HK-2 (cell line): ENCODE data around the gene NEDD4L.
"Not testable (repeated sequence)": the region's sequence is repeated elsewhere in the genome, so short reads cannot be mapped to it uniquely, and the experiment has no call there.

ENCODE experiments used
- DNase-seq: peaks from one replicate; pipeline ENCODE4 v3.0.0-alpha.2; 2018; ENCODE audit not compliant: unreplicated experiment

NEDD4L gene

DNA sequence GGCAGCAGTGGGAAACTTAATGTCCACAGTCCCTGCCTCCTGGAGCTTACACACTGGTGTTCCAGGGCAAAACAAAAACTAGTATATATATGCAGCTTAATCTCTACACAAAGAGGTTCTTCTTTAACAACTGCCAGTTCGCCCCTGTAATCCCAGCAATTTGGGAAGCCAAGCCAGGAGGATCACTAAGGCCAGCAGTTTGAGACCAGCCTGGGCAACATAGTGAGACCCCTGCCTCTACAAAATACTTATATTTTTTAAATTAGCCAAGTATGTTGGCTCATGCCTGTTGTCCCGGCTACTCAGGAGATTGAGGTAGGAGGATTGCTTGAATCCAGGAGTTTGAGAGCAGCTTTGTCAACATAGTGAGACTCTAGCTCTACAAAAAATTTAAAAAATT, 17.2 kb upstream of the NEDD4L start:
- DNase-seq = no peak

DNA sequence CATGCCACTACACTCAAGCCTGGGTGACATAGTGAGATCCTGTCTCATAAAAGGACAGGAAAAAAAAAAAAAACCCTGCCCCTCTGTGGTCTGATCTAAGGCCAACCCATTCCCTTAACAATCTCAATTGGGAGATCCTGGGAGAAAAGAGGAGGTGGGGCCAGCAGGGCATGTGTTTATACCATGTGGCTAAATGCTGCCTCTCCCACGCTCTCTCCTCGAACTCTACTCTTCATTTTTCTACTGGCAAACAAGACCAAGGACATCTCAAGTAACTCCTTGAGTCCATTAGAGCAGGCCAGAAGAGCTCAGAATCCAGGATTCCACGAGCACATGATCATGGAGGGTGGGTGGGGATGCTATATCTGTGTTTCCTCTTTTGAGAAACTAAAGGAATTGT, 16.7 kb upstream of the NEDD4L start:
- DNase-seq = no peak

DNA sequence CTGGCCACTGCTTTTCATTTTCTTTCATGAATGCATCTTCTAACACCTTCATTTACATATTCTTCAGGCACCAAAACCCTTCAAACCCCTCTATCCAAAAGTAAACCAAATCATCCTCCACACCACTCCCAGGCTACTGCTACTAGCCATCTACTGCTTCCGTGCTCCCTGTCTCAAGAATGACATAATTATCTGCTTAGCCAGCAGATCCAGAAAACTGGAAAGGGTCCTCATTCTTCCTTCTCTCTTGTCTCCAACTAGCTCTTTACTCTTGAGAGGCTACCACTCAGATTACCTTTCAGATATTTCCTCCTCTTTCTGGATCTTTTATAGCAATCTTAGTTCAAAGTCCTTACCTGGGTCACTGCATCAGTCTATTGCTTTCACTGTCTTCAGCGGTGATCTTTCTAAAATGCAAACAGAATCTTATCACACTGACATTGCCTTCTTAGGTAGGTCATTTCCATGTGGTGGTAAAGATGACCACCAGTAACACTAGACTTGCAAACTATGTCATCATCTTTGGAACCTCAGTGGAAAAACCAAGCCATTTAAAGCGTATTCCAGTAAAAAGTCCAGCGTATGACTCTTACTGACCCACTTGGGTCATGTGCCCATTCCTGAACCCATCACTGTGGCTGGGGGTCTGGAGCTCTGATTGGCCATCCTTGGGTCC, 15.8 kb upstream of the NEDD4L start:
- no peak for DNase-seq

DNA sequence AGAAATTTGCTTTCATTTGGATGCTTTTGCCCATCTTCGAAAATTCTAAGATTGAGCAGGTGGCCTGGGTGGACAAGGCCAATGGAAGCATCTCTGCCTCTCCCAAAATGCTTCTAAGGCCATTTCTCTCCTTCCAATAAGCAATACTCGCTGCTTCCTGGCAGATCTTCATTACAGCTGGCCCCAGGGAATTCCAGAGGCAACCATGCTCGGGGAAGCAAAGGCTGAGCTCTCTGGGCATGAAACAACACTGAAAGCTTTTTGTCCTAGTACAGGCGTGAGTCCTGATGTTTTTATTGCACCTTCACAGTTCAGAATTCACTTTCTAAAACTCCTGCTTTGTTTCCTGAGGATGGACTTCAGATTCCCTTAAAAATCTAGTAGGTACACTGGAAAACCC, 11.8 kb upstream of the NEDD4L start:
- no peak for DNase-seq

DNA sequence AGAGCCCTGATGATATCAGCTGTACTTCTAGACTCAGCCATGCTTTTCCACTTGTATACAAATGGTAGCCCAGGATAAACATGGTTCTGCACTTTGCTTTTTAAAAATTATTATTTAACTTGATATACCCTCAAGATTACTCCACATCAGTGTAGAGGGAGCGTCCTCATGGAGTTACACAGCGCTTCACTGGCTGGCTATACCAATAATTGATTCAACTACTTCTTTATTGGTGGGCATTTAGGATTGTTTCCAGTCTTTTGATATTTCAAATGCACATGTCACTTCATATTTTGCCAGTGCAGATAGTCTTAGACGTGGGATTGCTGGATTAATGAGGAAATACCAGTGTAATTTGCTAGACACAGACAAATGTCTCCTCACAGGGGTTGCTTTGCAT, 10.8 kb upstream of the NEDD4L start:
- no peak for DNase-seq

DNA sequence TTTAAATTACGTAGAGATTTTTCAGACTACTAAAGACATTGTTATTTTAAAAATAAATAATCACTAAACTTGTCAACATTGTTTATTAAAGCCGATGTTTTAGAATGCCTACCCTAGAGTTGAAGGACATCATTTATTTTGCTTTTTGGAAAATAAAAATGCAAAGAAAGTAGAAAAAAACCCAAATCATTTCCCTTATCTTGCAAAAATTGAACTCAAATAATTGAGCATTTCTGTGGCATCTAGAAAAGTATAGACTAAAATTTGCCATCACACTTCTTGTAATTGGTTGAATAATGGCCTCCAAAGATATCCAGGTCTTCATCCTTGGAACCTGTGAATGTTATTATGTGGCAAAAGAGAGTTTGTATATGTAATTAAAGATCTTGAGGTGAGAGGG, 9.7 kb upstream of the NEDD4L start:
- no peak for DNase-seq

DNA sequence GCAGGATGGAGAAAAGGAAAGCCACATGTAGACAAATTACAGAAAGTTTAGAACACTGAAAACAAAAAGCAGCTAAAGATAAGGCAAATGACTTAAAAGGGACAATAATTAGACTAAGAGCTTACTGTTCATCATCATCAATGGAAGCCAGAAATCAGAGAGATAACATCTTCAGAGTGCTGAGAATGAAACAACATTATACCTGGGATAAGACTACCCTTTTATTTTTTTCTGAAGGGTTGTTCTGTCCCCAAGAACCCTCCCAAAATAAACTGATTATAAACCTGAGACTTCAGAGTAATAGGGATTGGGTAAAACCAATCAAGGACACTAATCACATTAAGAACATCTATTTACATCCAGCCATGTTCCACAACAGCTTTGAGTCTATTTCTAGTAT, 6.9 kb upstream of the NEDD4L start:
- DNase-seq = no peak

DNA sequence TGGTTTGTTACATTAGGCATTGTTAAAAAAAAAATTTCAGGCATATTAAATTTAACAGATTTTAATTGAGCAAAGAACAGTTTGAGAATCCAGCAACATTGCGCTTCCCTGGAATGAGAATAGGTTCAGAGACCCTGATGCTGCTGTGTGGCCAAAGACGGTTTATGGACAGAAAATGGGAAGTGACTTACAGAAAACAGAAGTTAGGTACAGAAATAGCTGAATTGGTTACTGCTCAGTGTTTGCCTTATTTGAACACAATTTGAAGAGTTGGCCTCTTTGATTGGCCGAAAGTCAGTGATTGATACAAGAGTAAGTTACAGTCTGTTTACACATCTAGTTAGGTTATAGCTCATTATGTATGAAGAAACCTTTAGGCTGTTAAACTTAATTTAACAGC, 6.0 kb upstream of the NEDD4L start:
- no peak for DNase-seq

DNA sequence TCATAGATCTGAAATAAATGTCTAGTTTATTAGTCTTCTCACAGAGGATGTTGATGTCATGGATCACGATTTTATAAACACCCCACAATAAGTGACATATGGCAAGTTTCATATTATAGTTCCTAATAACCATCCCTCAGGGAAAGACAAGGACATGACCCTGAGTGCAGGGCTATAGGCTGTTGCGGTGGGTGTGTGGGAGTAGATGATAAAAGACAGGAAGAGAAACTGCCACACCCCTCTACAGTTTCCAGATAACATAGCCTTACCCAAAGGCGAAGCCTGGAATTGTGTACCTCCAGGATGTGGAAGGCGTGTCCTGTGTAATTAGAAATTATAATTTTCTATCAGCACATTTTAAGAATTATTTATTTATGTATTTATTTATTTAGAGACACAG, 2.4 kb upstream of the NEDD4L start:
- DNase-seq = no peak

DNA sequence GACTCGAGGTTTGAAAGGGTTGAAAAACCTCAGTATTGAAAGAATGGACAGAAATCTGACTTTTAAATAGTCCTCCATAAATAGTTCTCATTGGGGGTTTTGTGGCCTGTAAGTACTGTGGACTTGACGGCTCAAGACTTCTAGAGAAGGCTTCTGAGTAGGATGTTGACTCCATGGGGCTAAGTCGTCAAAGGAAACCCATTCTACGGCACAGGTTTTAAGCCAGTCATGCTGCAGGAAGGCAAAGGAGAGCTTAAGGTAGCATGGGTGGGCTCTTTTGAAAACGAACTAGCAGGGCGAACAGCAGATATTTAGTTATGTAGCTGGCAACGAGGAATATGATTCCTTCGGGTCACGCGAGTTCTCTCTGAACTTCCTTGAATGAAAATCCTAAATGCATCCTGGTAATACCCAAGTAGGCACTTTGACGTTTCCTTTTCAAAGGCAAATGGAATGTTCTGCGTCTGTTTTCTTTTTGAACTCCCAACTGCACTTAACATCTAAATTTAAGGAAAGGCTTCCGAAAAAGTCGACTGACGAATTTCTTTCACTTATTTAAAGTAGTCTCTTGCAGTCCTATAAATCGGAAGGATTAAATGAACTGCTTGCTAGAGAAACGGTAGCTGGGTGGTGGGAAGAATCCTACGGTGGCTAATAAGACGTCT, 1.1 kb upstream of the NEDD4L start:
- no peak for DNase-seq

DNA sequence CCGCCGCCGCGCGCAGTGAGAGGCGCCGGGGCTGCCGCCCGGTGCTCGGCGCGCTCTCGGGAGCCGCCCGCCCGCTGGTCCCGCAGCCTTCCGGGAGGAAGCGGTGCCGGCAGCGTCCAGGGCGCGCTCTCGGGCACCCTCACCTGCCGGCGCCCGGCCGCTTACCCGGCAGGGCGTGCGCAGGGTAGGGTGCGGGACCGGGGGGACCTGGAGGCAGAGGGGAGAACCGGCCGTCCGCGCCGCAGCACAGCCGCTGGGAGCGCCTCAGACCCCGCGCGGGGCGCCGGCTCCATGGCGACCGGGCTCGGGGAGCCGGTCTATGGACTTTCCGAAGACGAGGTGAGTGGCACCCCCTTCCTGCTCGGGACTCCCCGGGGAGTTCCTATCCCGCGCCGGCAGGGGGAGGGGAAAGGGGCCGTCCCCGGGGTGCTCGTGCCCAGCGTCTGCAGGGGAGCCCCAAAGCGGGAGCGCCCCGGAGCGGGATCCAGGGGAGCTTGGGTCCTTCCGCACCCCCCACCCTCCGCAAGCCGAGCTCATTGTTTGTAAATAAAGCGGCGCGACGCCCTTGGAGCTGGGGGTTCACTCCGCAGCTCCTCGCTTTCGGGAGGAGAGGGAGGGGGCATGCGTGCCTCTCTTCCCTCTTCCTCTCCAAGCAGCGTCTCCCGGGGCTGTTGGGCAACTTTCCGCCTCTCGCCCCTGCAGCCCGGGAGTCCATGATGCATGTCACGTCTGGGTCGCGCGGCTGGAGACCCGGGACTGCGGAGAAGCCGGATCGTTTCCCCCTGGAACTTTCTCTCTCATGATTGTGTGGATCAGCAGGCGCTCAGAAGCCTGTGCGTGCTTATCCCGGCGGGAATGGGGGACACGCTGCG, 580 bp downstream of the NEDD4L start:
- DNase-seq = peak; percentile 32

DNA sequence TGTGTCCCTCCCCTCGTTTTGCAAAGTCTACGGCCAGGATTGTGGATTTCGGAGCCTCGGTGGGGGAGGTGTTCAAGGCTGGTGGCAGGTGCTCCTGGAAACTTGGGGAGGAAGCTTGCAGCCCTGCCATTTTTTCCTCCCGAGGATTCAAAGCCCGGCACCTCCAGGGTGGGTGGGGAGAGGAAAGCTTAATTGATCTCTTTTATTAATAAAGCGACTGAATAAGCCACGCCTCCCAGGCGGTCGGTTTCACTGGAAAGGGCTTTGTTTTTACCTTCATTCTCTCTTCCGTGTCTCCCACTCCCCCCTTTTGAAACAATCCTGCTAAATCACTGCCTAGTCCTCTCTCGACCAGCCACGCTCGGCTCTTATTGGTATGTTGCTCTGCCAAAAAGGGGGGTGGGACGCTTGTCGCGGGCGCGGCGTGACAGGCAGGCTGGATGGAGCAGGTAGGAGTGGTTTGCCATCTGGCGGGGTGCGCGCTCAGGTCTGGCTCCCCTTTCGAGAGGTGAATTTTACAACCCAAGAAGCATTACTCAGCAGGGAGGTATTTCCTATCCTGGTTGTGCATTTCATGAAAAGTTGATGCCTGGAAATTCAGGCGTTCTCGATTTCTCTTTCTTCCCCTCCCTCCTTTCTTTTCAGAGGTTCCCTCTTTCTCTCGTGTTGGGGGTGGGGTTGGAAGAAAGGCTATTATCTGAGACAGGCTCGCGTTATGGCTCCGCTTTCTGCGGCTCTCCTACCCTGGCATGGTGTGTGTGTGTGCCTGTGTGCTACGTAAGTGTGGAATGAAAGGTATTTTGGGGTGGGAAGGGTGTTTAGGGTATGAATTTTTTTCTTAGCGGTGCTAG, 1.4 kb downstream of the NEDD4L start:
- DNase-seq = peak; percentile 49

DNA sequence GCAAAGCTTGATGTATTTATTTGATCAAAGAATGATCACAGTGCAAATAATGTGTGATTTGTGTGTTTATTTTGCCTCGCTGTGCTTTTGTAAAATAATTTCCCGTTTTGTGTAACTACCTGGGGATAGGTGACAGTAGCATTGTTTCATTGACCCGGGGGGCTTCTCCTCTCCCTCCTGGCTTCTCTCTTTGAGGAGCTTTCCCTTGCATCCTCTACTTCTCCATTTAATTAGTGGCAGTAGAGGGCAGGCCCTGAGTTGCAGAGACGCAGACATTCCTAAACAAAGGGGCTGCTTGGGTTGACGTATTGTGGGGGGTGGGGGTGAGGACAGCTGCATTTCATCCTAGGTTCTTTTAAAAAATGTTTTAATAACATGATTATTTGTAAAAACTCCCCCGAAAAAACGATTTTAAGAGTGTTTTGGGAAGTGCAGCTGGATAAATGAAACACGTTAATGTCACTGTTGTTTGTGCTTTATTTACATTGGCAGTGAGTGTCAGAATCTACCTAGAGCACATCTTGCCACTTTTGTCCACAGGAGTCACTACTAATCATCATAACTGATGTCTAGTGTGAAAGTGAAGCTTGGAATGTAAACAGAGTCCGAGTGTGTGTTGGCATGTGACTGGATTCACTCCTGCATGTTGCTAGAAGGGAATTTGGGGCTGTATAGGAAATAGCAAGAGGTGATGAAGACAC, 2.2 kb downstream of the NEDD4L start:
- no peak for DNase-seq

DNA sequence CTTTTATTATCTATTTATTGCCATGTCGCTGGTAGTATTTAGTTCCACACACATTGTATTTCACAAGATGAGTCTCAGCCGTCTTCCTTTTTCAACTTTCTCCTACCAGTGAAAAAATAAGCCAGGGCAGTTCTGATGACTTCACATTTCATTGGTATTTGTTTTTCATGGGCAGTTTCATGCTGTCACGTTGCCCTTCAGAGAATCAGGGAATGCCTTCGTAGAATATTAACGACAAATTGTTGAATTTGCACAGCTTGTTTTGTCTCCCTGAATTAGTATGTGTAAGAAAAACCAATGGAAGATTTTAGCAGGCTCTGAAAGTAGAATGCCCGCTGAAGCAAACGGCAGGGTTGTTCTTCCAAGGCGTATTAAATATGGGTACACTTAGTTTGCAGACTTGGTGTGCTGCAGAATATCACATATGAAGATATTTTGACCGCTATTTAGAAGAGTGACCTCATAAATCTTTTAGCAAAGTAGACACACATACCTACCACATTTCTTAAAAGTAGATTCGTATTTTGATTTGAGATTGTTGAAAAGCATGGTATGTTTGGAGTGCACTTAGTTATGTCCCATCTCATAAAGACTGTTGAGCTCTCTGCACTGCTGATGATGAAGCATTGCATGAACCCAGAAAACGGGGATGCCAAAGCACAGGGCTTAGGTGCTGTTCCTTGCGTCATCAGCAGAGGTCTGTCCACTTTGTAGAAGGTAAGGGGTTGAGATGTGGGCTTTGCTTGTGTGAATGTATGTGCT, 2.9 kb downstream of the NEDD4L start:
- no peak for DNase-seq

DNA sequence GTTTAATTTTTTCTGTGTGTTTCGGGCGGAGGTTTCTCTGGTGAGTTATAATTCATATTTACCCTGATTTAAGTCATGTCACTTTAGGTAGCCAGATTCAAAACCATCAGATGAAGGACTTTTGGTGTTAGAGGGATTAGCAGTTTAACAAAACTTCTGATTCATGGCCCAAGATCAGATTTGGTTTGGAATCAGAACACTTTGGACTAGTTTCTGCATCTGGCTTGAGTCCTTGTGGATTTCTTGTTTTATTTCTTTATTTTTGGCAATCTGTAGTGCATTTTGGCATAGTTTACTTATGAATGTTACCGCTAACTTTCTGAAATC, 3.5 kb downstream of the NEDD4L start:
- no peak for DNase-seq

DNA sequence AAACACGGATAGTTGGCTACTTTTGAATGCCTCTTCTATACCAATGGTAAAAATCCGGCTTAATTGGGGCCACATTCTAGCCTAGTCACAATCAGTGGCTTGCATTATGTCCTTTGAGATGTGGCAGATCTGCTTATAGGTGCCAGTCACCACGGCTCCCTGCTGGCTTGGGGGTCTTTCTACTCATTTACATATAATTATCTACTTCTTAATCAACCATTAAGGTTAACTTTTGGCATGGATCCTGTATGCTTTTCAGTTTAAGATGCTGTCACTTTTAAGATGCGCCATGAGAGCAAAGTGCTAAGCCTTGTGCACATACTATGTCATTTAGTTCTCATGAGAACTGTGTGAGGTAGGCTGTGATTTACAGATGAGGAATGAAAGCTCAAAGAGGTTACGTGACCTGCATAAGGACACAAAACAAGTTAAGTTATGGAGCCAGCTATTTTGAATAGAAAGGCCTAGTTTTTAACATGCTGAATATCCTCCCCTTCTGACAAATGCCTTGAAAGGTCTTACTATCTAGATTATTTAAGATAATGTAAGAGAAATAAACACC, 4.1 kb downstream of the NEDD4L start:
- no peak for DNase-seq

DNA sequence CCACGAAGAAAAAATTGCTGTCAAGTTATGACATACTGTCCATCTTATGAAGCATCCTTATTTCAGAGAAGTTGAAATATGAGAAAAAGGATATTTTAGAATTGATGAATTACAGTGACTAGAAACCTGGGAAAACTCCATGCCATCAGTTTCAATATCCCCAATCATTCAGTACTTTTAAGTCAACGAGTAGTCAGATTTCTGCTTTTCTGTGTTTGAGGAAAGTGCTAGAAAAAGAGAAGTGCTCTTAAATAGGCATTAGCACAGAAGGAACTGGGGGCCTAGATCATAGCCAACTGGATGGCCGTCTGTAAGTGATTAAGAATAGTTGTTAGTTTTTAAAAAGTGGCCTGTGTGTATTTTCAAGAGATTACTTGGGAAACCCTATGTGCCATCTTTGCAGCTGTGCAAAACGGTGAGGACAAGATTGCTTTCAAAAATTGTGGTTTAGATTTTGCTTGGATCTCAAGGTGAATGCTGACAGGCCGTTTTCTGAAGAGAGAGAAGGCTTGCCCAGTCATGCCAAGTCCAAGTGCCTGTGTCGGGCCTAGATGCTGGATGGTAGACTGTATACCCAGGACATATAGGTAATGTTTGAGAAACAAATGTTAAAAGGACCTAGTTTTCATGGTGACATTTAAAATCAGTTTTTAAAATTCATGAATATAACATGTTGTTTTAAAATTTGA, 5.1 kb downstream of the NEDD4L start:
- no peak for DNase-seq

DNA sequence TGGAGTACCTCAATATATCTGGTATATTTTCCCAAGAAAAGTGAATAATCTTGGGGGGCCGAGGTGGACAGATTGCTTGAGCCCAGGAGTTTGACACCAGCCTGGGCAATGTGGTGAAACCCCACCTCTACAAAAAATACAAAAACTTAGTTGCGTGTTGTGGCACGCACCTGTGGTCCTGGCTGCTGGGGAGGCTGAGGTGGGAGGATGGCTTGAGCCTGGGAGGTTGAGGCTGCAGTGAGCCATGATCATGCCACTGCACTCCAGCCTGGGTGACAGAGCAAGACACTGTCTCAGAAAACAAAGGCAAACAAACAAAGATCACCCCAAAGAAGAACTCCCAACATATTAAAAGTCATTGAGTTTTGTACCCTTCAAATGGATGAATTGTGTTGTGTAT, 6.9 kb downstream of the NEDD4L start:
- not testable (repeated sequence) for DNase-seq

DNA sequence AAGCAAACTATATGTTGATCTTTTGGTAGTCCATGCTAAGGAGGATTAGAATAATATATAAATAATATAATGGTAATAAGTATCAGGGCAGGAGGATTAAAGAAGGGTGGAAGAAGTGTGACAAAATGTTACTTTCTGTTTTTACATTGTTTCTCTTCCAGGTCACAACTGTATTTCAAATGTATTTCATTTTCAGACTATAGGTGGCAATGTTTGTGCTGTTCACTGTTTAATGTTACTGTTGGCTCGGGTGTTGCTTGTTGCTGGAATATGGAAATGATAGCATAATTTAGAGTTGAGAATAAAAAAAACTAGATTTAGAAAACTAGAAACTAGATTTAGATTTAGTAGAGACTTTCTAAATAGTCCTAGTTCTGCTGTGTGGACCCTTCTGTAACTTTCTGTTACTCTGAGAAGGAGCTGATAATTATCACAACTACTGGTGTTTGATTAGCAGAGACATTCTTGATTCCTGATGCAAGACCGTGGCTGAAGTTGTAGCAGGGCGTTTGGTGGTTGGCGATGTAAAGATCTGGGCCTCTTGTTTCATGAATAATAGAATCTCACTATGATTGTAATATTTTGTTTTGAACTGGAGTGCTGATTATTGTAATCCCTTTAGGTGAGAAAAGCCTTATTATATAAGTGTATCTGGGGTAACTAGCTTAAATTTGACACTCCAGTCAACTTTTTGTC, 7.9 kb downstream of the NEDD4L start:
- DNase-seq = no peak
